ENCODE data around the gene KNTC1. TPM values are rescaled to one million over a fixed set of nuclear protein-coding genes. Genes with fewer than 3 reads are reported as not detected.
"Not testable (repeated sequence)": the region's sequence is repeated elsewhere in the genome, so short reads cannot be mapped to it uniquely, and the experiment has no call there.

The KNTC1 gene
- total RNA-seq, 1 experiment from 2014 or later: 42.3 TPM

- no peak for DNase-seq (ENCODE audit: low read depth)
These were observed 124.6 kb downstream of the KNTC1 start for GRCh38 chr12:122651520-122652224.

- DNase-seq (ENCODE audit: low read depth): not testable (repeated sequence)
These were observed 126.2 kb downstream of the KNTC1 start for GRCh38 chr12:122653291-122653690.

- no peak for DNase-seq (ENCODE audit: low read depth)
These were observed 129.2 kb downstream of the KNTC1 start for GRCh38 chr12:122656298-122656697.

- DNase-seq (ENCODE audit: low read depth): no peak
These were observed 132.5 kb downstream of the KNTC1 start for GRCh38 chr12:122659579-122659978.

GRCh38 chr12:122661246-122661645, 134.2 kb downstream of the KNTC1 start:
- no peak for DNase-seq (ENCODE audit: low read depth)

GRCh38 chr12:122661938-122662337, 134.9 kb downstream of the KNTC1 start:
- no peak for DNase-seq (ENCODE audit: low read depth)

- no peak for DNase-seq (ENCODE audit: low read depth)
These were observed 138.3 kb downstream of the KNTC1 start for GRCh38 chr12:122665349-122665748.

- no peak for DNase-seq (ENCODE audit: low read depth)
These were observed 138.7 kb downstream of the KNTC1 start for GRCh38 chr12:122665759-122666158.

GRCh38 chr12:122668268-122668667, 141.2 kb downstream of the KNTC1 start:
- no peak for DNase-seq (ENCODE audit: low read depth)

GRCh38 chr12:122669397-122670070, 142.5 kb downstream of the KNTC1 start:
- peak; percentile 10 for DNase-seq (ENCODE audit: low read depth)

- DNase-seq (ENCODE audit: low read depth): no peak
These were observed 145.5 kb downstream of the KNTC1 start for GRCh38 chr12:122672515-122672914.

Small RNA genes lying within 50 kb of the gene (small RNA-seq; reads per million reads assigned to genes)
- not detected for gene AC026333.1
- not detected for gene RF00411

Other genes starting within 250 kb of the KNTC1 start
- gene CLIP1, start 104.6 kb upstream of the KNTC1 start, total RNA-seq (2014; rRNA removed; shearing (Covaris generic)): 24.1 and 26.6 TPM in 2 replicates
- gene ZCCHC8, start 26.3 kb upstream of the KNTC1 start, total RNA-seq (2014; rRNA removed; shearing (Covaris generic)): 15.9 and 19.6 TPM in 2 replicates
- gene RSRC2, start 313 bp upstream of the KNTC1 start, total RNA-seq (2014; rRNA removed; shearing (Covaris generic)): 42.0 and 46.2 TPM in 2 replicates
- not detected in 2 replicates for gene HCAR2, start 176.1 kb downstream of the KNTC1 start, total RNA-seq (2014; rRNA removed; shearing (Covaris generic))
- not detected in 2 replicates for gene HCAR3, start 189.6 kb downstream of the KNTC1 start, total RNA-seq (2014; rRNA removed; shearing (Covaris generic))
- 0.02 TPM in 1 of 2 replicates, not detected in the other for gene HCAR1, start 203.6 kb downstream of the KNTC1 start, total RNA-seq (2014; rRNA removed; shearing (Covaris generic))
- gene DENR, start 225.6 kb downstream of the KNTC1 start, total RNA-seq (2014; rRNA removed; shearing (Covaris generic)): 55.3 and 56.4 TPM in 2 replicates
- 0.13 and 0.40 TPM in 2 replicates for gene CCDC62, start 247.3 kb downstream of the KNTC1 start, total RNA-seq (2014; rRNA removed; shearing (Covaris generic))

Data from HT1080 (cell line).